ENCODE data around the gene SGK1.
"Not testable (repeated sequence)": the region's sequence is repeated elsewhere in the genome, so short reads cannot be mapped to it uniquely, and the experiment has no call there.

SGK1 gene

DNA sequence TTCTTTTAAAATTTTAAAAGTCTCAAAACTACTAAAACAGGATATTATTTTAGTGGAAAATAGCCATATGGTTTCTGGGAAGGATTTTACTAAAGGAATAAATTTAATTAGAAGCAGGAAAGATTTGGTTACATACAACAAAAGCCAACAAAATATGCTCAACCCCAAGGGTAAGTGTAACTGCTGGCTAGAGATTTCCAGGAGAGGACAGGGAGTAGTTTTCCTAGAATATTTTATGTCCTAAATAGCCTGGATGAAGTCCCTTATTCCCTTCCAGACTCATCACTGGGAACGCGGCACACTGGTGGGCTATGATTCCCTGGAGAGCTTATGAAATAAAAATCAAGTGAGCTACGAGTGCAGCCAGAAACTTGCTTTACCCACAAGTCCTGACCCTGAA lies 66.6 kb downstream of the SGK1 start:
- no peak for DNase-seq (ENCODE audit: low read depth)

DNA sequence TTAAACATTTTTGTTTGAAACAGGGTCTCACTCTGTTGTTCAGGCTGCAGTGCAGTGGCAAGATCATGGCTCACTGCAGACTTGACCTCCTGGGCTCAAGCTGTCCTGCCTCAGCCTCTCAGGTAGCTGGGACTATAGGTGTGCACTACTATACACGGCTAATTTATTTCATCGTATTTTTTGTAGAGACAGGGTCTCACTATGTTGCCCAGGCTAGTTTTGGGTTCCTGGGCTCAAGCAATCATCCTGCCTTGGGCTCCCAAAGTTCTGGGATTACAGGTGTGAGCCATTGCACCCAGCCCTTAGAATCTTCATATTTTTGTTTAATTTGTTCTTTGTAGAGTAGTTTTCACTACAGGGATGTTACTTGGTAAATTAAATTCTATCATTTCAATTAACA lies 67.1 kb downstream of the SGK1 start:
- DNase-seq (ENCODE audit: low read depth): no peak

DNA sequence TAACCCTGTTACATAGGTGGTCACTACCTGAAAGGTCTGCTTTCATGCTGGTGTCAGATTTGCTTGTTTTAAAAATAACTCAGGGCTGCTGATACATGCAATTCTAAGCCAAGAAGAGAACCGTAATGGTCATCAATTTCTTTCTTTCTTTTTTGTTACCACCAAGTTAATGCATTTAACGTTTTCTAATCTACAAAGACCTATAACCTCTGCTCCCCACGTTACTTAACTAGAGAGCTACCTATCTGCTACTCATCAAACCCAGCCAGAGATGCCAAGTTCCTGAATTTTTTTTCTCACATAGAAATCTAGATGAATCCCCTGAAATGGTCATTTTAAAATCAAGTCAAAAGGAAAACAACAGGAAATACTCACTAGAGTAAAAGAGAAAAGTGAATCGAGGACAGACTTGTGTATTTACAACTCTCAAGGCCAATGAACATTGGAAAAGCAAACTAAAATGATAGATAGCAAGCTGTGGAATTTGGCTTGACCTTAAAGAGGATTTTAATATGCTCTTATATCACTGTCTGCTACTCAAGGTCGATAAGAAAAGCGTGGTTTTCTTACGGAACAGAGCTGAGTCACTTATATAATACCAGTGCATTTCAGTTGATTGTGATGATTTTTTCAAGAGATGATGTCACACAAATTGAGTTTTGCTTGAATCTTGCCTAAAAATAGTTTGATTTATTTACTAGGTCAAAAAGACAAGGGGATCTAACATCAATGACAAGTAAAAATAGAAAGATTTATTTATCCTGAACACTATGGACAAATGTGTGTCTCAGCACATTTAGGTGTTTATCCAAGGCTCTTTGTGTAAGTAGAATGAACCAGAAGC lies 67.9 kb downstream of the SGK1 start:
- DNase-seq (ENCODE audit: low read depth): no peak

DNA sequence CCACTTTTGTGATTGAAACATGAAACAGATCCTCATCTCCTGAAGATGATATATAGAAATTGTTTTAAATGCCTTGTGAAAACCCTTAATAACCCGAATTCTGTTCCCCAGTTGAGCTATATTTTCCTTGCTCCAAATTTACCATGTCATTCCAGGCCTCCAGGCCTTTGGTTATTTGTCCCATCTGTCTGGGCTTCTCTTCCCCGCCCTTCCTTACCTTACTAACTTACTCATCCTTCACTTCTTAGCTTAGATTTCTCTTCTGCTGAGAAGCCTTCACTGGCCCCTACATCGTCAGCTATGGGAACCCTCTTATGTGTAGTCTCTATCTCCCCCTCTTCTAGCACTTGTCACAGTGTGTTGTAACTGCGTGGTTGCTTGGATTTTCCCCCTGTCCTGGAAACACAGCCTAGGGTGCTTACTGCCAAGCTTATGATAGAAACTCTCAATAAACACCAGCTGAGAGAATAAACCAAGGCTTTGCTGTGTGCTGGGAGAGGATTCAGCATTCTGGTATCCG lies 68.6 kb downstream of the SGK1 start:
- no peak for DNase-seq (ENCODE audit: low read depth)

DNA sequence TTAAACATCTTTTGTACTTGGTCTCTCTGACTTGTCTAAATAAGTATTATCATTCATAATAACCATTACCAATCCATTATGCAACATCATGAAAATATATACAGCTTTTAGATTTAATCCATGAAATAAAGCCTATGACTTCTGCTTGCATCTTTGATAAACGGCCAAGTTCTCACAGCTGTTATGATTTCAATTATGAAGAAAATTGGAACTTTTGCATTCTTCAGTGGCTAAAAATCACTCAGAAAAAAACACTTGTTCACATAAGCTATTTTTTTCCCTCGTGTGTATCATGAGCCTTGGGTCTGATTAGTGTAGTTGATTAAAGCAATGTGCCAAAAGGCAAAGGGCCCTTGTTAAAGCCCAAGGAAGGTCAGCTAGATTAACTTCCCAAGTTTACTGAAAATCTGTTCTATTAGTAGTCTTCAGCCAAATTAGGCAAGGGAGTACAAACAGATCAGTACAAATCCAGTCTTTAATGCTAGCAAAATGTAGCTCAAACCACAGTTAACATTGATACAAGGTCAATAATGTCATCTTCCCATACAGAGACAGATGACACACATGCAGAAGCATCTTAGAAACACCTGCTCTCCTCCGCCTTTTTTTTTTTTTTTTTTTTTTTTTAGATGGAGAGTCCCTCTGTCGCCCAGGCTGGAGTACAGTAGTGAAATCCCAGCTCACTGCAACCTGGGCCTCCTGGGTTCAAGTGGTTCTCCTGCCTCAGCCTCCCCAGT lies 69.9 kb downstream of the SGK1 start:
- no peak for DNase-seq (ENCODE audit: low read depth)

DNA sequence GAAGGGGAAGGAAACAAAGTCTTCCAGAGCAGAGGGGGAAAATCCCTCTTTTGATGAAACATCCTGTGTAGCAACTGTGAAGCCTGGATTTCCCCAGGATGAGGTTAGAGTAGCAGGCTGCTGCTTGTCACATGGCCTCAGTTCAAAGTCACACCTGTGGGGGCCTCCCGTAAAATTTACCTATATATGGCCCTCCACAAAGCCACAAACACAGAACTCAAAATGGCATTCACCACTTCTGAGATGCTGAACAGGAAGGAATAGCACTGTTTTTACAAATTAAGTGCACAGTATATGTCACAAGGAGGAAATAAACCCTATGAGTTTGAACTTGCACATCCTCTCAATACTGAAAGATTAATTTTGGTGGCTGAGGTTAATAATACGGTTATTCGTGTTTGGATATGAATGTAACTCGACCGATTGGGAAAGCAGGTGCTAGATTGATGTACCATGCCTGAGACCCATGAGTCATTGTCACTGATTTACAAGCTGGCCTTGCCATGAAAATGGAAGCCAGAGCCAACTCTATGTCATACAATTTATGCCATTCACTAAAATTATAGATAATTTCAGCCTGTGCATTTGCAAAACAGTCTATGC lies 70.6 kb downstream of the SGK1 start:
- peak; percentile 78 for DNase-seq (ENCODE audit: low read depth)

DNA sequence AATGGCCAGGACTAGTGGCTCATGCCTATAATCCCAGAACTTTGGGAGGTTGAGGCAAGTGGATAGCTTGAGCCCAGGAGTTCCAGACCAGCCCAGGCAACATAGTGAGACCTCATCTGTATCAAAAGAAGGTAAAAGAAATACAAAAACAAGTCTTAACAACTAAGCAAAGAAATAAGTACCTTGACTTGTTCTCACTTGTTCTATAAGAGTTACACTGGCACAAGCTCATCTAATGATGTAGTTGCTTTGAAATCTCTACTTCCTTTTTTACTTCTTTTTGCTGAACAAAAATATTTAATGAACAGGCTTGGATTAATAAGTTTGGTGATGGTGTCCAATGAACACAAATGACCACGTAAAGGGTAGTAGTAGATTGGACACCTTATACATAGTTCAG lies 72.2 kb downstream of the SGK1 start:
- DNase-seq (ENCODE audit: low read depth): no peak

DNA sequence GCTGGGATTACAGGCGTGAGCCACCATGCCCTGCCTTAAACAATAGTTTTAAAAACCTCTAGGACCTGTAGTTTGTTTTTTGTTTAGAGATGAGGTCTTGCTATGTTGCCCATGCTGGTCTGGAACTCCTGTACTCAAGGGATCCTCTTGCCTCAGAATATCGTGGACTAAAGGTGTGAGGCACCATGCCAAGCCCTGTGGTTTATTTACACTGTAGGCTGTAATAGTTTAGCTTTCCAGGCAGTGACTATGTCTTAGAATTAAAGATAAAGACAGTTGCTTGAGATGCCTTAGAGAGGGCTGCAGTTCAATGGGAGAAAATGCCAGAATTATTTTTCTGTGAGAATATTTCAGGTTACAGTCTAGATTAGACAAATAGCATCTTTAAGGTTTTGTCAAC lies 72.9 kb downstream of the SGK1 start:
- no peak for DNase-seq (ENCODE audit: low read depth)

DNA sequence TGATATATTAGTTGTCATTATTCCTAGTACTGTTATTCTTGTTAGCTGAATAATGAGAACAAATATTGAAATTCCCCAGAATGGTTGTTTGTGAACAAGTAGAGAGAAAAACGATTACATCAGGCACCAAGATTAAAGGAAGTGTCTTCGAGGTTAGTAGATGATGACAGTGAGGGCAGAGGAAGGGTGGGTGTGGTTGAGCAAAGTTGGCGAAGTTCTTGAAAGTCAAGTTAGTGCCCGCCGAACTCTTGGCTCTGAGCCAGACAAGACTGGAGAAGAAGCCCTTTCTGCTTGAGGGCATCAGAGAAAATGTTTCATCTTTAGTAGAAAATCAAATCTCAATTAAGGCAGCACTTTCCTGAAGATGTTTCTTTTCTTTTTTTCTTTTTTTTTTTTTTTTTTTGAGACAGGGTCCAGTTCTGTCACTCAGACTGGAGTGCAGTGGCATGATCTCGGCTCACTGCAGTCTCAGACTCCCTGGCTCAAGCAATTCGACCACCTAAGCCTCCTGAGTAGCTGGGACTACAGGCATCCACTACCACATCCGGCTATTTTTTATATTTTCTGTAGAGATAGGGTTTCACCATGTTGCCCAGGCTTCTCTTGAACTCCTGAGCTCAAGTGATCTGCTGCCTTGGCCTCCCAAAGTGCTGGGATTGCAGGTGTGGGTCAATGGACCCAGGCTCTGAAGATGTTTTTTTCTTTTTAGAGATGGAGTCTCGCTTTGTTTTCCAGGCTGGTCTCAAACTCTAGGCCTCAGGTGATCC lies 77.1 kb downstream of the SGK1 start:
- peak; percentile 79 for DNase-seq (ENCODE audit: low read depth)

DNA sequence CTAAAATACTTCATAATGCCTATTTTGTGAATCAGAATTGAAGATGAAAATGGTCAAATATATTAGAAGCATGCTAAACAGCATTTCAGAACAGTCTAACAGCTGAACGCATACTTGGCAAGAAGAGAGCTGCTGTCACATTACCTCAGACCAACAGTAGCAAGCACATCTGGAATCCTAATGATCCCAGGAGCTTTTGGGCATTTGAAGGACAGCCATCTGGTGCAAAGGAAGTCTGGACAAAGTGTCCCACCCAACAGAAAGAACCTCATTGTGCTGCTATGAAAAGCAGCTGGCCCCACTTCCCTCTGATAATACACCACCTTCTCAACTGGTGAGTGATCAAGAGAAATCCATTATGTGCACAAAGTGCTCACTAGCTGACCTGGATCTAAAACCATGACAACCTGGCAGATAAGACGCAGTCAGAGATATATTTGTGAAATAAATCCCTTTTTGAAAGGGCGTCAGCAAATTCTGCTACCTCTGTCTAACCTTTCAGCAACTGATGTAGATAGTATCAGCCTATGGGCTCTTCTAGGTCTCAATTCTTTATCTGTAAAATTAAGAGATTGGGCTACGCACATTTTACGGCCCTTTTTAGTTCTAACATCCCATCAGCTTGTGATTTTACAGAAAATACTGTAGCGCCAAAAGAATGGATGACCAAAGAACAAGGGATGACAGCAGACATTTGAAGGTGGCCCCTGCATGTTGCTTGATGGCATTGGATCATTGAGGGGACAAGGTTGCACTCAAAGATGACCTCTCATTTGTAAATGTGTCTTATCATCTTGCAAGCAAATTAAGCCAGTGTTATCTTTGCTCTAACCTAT lies 78.7 kb downstream of the SGK1 start:
- DNase-seq (ENCODE audit: low read depth): no peak

DNA sequence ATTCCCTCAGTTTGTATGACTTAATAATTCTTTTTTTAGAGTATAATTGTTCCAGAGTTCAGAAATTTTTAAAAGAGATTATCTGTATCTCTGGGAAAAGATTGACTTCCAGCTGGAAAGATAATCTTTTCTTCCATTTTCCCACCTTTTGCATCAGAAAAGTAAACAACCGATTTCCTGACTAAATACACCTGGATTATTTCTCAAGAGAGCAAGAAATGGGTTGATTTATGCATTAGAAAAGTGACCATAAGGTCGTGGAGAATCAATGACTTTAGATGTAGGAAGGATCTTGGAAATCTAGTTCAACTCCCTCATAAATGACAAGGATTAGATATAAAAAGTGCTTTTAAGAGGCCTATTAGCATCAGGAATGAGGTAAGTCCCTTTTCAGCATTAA lies 79.9 kb downstream of the SGK1 start:
- no peak for DNase-seq (ENCODE audit: low read depth)

DNA sequence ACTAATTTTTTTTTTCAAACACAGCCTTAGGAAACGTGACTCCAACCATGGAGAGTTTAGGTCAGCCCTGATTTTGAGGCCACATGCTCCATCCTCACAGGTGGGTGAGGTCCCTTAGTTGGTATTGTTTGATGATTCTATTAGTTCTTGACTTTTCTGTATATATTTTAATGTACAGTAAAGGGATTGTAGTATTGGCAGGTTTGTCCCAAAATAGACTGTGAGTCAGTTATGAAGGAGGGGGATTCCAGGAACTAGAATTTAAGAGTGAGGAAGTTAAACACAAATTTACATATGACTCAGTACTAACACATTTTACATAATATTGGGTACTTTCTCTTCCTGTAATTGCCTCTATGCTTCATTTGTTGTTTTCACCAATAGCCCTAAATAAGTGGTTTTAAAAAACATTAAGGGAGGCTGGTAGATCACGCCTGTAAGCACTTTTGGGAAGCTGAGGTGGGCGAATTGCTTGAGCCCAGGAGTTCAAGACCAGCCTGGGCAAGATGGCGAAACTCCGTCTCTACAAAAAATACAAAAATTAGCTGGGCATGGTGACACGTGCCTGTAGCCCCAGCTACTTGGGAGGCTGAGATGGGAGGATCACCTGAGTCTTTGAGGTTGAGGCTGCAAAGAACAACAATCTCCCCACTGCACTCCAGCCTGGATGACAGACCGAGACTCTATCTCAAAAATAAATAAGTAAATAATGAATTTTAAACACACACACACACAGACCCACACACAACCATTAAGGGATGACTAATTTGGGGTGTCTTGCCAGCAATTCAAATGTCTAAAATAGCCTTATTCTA lies 81.8 kb downstream of the SGK1 start:
- no peak for DNase-seq (ENCODE audit: low read depth)

DNA sequence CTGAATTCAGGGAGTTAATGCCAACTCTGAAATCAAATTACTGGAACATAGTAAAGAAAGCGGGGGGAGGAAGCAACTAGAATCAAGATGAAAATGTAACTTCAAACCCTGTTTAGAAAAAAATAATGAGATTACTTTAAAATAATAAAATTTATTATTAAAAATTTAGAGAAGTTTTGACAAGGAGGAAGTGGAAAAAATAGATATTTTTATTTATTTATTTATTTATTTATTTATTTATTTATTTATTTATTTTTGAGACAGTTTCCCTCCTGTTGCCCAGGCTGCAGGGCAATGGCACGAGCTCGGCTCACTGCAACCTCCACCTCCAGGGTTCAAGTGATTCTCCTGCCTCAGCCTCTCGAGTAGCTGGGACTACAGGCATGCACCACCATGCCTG lies 82.6 kb downstream of the SGK1 start:
- not testable (repeated sequence) for DNase-seq (ENCODE audit: low read depth)

DNA sequence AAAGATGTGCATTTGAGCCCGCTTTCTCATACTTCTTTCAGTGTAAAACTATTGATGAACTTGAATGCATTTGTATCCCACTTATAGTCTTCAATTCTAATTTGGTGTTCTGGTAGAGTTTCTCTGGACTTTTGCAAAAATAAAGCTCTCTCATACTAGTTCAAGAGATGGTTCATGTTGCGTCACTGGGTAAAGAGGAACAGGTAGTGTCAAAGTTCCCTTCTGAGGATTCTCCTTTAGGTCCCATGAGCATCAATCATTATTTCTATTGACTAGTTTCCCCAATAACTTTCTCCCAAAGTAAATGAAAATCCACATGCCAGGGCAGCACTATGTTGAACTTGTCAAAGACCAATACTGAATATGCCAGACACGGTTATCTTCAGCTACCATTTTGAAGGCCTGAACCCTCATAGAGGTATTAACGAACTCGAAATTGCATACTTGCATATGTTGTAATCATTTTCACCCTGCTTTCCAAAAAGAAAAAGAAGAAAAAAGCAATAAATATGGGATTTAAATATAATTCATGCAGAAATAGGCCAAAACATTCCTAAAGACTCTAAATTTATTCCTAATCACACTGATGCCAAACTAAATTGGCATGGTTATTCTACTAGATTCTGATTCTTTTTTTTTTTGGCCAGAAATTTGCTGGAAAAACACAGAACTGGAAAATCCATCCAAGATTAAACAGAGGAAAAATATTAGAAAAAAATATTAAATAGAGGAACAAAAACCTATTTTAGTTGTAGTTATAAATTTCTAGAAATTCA lies 84.5 kb downstream of the SGK1 start:
- no peak for DNase-seq (ENCODE audit: low read depth)

DNA sequence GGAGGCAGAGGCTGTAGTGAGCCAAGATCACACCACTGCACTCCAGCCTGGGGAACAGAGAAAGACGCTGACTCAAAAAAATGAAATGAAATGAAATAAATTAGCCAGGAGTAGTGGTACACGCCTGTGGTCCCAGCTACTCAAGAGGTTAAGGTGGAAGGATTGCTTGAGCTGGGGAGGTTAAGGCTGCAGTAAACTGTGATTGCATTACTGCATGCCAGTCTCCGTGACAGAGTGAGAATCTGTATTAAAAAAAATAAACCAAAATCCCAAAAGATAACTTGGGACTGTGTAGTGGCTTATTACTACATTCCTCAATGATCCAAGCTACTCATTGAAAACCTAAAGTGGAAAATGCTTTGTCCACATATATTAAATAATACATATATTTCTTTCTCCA lies 87.0 kb downstream of the SGK1 start:
- DNase-seq (ENCODE audit: low read depth): no peak

DNA sequence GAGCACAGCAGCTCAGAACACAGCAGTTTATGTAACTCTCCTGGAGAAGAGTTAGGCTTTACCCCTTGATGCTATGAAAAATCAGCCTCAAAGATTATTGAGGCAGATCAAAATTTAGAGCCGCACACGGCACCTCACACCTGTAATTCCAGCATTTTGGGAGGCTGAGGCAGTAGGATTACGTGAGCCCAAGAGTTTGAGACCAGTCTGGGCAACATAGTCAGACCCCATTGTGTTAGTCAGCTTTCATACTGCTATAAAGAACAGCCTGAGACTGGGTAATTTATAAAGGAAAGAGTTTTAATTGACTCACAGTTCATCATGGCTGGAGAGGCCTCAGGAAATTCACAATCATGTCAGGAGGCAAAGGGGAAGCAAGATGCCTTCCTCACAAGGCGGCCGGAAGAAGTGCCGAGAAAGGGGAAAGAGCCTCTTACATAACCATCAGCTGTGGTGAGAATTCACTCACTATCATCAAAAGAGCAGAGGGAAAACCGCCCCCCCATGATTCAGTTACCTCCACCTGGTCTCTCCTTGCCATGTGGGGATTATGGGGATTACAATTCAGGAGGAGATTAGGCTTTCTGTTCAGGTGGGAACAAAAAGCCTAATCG lies 87.7 kb downstream of the SGK1 start:
- DNase-seq (ENCODE audit: low read depth): no peak

DNA sequence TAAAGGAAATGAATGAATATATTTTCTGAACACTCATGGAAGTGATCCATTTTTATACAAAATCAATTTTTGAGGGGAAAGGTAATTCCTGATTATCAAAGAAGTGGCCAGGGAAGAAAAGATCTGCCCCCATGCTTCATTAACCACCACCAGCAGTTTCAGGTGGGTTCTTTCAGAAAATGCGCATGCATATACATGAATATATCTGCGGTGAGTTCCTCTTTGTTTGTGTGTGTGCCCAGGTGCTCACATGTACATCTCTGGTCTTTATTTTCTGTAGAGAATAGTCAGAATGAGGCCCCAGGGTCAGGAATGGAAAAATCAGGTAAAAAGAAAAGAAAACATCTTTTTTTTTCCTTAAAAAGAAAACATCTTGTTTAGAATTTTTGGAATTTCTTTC lies 88.4 kb downstream of the SGK1 start:
- no peak for DNase-seq (ENCODE audit: low read depth)

DNA sequence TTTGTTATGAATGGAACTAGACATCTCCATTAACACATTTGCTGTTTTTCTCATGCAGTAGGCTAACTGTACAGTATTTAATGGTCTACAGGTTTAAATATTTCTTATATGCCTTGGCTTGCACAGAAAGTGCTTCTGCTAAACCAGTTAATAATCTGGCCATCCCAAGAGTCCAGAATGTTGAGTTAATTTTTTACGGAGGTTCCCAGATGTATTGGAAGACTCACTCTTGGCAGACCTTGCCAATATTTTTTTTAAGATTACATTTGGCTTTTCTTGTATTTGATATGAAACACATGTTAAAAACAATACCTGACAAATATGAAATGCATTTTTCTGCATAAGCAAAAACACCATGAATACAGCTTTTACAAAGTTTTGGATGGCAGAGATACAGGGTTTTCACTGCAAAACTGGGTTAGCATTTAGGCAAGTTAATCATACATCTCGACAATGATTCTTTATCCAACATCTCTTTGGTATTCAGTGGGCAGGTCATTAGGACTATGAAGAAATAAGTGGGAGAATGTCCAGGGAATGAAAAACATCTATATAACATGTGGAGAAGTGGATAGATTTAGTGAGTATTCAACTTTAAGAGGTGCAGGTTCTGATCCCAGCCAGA lies 94.0 kb downstream of the SGK1 start:
- no peak for DNase-seq (ENCODE audit: low read depth)

DNA sequence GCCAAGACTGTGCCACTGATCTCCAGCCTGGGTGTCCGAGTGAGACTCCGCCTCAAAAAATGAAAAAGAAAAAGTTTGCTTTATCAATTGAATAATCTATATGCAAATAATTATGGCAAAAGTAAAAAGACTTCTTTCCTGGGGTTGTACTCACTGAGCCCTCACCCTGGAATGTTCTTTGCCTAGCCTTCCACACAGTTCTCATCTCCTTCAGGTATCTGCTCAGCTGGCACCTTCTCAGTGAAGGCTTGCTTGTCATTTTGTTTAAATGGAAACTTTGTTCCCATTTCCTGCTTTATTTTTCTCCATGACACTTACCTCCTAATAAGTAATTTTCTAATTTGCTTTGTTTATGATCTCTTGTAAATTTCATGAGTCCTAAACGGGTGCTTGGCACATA lies 96.7 kb downstream of the SGK1 start:
- no peak for DNase-seq (ENCODE audit: low read depth)

All from T-helper 22 cell (primary cell).